Measurements from ENCODE around the gene CFAP46.

Gene CFAP46

DNA sequence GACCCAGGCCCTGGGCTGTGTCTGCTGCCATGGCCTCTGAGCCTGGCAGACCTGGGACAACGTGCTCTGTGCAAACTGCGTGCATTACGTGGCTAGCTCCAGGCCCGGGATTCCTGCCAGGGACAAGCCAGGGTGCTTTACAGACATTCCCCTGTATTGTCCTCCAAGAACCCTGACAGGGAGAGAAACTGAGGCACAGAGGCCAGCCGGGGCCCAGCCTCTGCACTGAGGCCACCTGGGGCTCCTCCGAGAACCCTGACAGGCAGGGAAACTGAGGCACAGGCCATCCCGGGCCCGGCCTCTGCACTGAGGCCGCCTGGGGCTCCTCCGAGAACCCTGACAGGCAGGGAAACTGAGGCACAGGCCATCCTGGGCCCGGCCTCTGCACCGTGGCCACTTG is 64.9 kb downstream of the CFAP46 start:
- H3K4me3 Mint-ChIP-seq: no peak overlapping the region
- no peaks in the 10 kb centered on the region for H3K4me1 Mint-ChIP-seq (ENCODE audit: low read depth)
- no peak overlapping the region for H3K27ac Mint-ChIP-seq
- no peaks in the 10 kb centered on the region for H3K9me3 Mint-ChIP-seq
- H3K36me3 Mint-ChIP-seq (ENCODE audit: low read depth): no peaks in the 10 kb centered on the region
- peaks cover 25% of the 10 kb centered on the region for H3K27me3 Mint-ChIP-seq

DNA sequence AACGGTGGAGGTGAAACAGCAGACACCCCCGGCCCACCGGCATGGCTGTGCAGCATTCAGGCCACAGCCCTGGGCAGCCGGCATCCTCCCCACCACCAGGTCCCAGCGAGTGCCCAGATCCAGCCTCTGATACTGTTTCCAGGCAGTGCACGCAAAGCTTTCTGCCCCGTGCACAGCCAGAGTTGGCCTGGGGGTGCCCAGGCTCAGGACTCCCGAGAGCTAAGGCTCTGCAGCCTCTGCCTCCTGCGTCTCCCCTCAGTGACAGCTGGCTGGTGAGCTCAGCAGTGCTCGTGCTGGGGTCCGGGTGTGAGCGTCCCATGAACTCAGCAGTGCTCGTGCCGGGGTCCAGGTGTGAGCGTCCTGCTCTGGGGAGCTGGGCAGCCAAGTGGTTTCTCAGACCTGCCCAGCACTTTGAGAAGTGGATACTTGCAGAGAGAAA is 65.4 kb downstream of the CFAP46 start:
- H3K4me3 Mint-ChIP-seq: no peak overlapping the region
- no peaks in the 10 kb centered on the region for H3K4me1 Mint-ChIP-seq (ENCODE audit: low read depth)
- no peaks in the 10 kb centered on the region for H3K9me3 Mint-ChIP-seq
- no peaks in the 10 kb centered on the region for H3K36me3 Mint-ChIP-seq (ENCODE audit: low read depth)
- no peak overlapping the region for H3K27ac Mint-ChIP-seq
- H3K27me3 Mint-ChIP-seq: peaks cover 25% of the 10 kb centered on the region

GRCh38 chr10:132876131-132876860 is 66.1 kb downstream of the CFAP46 start:
- Mint-ChIP-seq H3K4me3 (no peak overlapping the region), H3K27me3 (peaks cover 28% of the 10 kb centered on the region), H3K9me3 (no peaks in the 10 kb centered on the region), H3K27ac (no peak overlapping the region), H3K36me3 (ENCODE audit: low read depth) (no peaks in the 10 kb centered on the region), H3K4me1 (ENCODE audit: low read depth) (no peaks in the 10 kb centered on the region)

GRCh38 chr10:132875435-132875834 is 66.9 kb downstream of the CFAP46 start:
- Mint-ChIP-seq H3K27me3 (peaks cover 32% of the 10 kb centered on the region), H3K4me3 (no peak overlapping the region), H3K9me3 (no peaks in the 10 kb centered on the region), H3K4me1 (ENCODE audit: low read depth) (no peaks in the 10 kb centered on the region), H3K36me3 (ENCODE audit: low read depth) (no peaks in the 10 kb centered on the region), H3K27ac (no peak overlapping the region)

GRCh38 chr10:132873395-132873794 is 69.0 kb downstream of the CFAP46 start:
- no peaks in the 10 kb centered on the region for H3K9me3 Mint-ChIP-seq
- H3K36me3 Mint-ChIP-seq (ENCODE audit: low read depth): no peaks in the 10 kb centered on the region
- peaks cover 32% of the 10 kb centered on the region for H3K27me3 Mint-ChIP-seq
- no peak overlapping the region for H3K27ac Mint-ChIP-seq
- H3K4me1 Mint-ChIP-seq (ENCODE audit: low read depth): no peaks in the 10 kb centered on the region
- H3K4me3 Mint-ChIP-seq: no peak overlapping the region

- H3K36me3 Mint-ChIP-seq (ENCODE audit: low read depth): no peaks in the 10 kb centered on the region
- peaks cover 32% of the 10 kb centered on the region for H3K27me3 Mint-ChIP-seq
- H3K27ac Mint-ChIP-seq: no peak overlapping the region
- no peaks in the 10 kb centered on the region for H3K9me3 Mint-ChIP-seq
- H3K4me3 Mint-ChIP-seq: no peak overlapping the region
- no peaks in the 10 kb centered on the region for H3K4me1 Mint-ChIP-seq (ENCODE audit: low read depth)
Measured at GRCh38 chr10:132872658-132873057, 69.7 kb downstream of the CFAP46 start.

- Mint-ChIP-seq H3K4me1 (ENCODE audit: low read depth) (no peaks in the 10 kb centered on the region), H3K27me3 (peaks cover 17% of the 10 kb centered on the region), H3K36me3 (ENCODE audit: low read depth) (no peaks in the 10 kb centered on the region), H3K9me3 (no peaks in the 10 kb centered on the region), H3K27ac (no peak overlapping the region), H3K4me3 (no peak overlapping the region)
Measured at GRCh38 chr10:132870426-132870825, 71.9 kb downstream of the CFAP46 start.

DNA sequence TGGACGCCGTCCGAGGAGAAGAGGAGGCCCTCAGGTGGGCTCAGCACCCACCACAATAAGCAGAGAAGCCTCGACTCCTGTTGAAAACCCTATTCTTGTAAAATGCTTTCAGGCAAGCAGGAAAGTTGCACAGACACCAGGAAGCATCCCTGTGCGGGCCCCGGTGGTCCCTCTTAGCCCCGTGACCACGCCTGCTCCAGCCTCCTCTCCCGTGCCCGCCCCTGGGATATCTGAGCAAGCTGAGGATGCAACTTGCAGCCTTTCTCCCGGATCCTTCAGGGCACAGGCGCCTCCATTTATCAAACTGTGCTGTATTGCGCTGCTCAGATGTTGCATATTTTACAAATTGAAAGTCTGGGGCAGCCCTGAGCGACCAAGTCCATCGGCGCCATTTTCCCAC is 72.7 kb downstream of the CFAP46 start:
- H3K36me3 Mint-ChIP-seq (ENCODE audit: low read depth): no peaks in the 10 kb centered on the region
- H3K9me3 Mint-ChIP-seq: no peaks in the 10 kb centered on the region
- no peaks in the 10 kb centered on the region for H3K4me1 Mint-ChIP-seq (ENCODE audit: low read depth)
- peaks cover 14% of the 10 kb centered on the region for H3K27me3 Mint-ChIP-seq
- H3K27ac Mint-ChIP-seq: no peak overlapping the region
- H3K4me3 Mint-ChIP-seq: no peak overlapping the region

DNA sequence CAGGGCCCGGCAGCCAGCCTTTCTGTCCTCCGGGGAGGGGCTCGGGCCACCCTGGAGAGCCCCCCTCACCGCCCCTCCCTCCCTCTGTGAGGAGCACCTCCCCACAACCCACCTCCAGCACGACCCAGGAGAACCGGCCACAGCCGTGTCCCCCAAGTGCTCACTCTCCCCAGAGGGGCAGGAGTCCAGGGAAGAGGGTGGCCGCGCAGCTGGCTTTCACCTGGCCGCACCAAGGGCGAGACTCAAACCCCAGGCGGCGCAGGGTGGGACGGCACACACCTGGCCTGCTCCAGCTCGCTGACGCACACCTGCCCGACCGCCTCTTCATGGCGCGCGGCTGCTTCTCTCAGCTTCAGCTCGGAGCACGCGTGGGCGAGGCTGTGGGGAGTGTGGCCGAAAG is 73.4 kb downstream of the CFAP46 start:
- Mint-ChIP-seq H3K36me3 (ENCODE audit: low read depth) (no peaks in the 10 kb centered on the region), H3K9me3 (no peaks in the 10 kb centered on the region), H3K4me1 (ENCODE audit: low read depth) (no peaks in the 10 kb centered on the region), H3K27ac (no peak overlapping the region), H3K4me3 (no peak overlapping the region), H3K27me3 (peaks cover 13% of the 10 kb centered on the region)

DNA sequence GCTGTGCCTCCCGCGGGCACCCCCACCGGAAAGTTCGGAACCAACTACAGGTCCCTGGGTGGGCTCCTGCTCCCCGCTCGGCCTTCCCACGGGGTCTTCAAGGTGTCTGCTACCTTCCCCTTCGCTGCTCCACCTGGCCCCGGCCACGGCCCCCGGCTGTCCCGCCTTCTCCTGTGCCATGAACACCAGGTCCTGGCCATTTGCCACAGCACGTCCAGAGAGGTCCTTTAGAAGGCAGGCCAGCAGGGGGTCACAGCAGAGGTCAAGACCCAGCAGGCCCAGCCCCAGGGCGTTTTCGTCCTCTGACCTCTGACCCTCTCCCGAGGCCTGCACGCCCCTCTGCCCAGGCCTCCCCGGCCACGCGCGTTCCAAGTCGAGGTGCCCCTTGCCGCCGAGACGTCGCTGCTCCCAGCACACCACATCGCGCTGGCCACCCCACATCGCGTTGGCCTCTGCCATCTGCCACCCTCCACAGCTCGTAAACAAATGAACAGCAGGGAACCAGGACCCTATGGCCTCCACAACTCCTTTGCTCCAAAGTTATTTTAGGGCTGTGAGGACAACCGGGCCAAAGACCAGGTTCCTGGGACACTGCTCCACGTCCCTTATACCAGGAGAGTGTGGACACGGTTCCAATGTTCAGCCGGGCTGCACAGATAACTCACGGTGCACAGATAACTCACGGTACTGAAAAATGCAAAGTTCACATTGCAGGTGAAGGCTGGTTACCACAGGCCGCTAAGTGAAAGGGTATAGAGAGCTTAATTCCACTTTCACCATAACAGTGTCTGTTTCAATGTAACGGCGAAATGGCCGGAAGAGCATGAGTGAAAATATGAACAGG is 74.3 kb downstream of the CFAP46 start:
- no peaks in the 10 kb centered on the region for H3K9me3 Mint-ChIP-seq
- H3K36me3 Mint-ChIP-seq (ENCODE audit: low read depth): no peaks in the 10 kb centered on the region
- H3K27me3 Mint-ChIP-seq: peaks cover 12% of the 10 kb centered on the region
- H3K4me3 Mint-ChIP-seq: no peak overlapping the region
- no peak overlapping the region for H3K27ac Mint-ChIP-seq
- H3K4me1 Mint-ChIP-seq (ENCODE audit: low read depth): no peaks in the 10 kb centered on the region

GRCh38 chr10:132866601-132867381 is 75.6 kb downstream of the CFAP46 start:
- peaks cover 12% of the 10 kb centered on the region for H3K27me3 Mint-ChIP-seq
- no peaks in the 10 kb centered on the region for H3K36me3 Mint-ChIP-seq (ENCODE audit: low read depth)
- no peak overlapping the region for H3K4me3 Mint-ChIP-seq
- H3K4me1 Mint-ChIP-seq (ENCODE audit: low read depth): no peaks in the 10 kb centered on the region
- no peak overlapping the region for H3K27ac Mint-ChIP-seq
- no peaks in the 10 kb centered on the region for H3K9me3 Mint-ChIP-seq

DNA sequence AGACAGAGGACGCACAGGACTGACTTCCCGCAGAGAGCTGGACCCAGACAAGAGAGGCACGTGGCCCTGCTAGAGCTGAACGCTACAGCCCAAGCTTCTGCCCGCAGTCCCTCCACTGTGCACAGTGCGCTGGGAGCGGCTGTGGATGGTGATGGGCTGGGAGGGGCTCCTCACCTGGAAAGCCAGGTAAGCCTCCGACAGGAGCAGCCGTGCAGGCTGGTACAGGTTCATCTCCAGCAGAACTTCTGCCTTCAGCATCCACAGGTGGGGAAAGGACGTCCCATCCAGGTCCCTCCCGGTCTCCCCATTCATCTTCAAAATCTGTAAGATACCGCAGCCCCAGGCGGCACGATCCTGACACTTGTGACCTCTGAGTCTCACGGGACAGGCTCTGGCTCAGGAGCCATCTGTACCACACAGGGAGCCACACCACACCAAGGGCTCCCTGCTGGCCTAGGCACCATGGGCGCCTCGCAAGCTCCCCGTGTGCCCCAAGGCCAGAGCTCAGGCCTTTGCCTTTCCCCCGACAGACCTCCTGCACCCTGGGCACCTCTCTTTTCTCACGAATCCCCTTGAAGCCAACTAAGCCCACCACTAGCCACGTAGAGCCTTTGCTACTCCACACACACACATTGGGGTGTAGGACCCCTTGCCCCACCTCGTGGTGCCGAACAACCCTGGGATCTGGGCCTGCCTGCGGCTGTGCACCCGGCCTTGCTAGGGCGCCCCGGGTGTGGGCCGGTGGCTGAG is 76.3 kb downstream of the CFAP46 start:
- H3K4me3 Mint-ChIP-seq: no peak overlapping the region
- H3K36me3 Mint-ChIP-seq (ENCODE audit: low read depth): no peaks in the 10 kb centered on the region
- no peaks in the 10 kb centered on the region for H3K4me1 Mint-ChIP-seq (ENCODE audit: low read depth)
- no peak overlapping the region for H3K27ac Mint-ChIP-seq
- no peaks in the 10 kb centered on the region for H3K9me3 Mint-ChIP-seq
- H3K27me3 Mint-ChIP-seq: peaks cover 5% of the 10 kb centered on the region

DNA sequence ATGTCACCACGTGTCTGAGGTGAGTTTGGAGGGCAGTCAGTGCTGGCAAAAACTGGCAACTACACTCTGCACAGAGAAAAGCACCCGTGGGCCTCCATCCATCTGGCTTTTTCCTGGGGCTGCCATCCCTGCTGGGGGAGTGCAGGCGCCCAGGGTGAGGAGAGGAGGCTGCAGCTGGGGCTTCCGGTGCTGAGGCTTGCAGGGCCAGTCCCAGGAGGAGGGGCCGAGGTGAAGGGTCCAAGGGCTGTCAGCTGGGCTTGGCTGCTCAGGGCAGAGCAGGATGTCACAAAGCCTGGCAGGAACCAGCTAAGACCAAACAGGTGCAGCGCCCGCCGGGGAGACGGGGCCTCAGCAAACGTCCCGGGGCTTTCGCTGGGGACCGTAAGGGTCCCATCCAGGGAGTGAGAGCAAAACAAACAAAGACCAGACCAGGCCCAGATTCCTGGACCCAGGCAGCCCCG is 77.2 kb downstream of the CFAP46 start:
- Mint-ChIP-seq H3K4me3 (no peak overlapping the region), H3K36me3 (ENCODE audit: low read depth) (no peaks in the 10 kb centered on the region), H3K4me1 (ENCODE audit: low read depth) (no peaks in the 10 kb centered on the region), H3K27ac (no peak overlapping the region), H3K9me3 (no peaks in the 10 kb centered on the region), H3K27me3 (peaks cover 5% of the 10 kb centered on the region)

Measured in stimulated activated naive CD8-positive, alpha-beta T cell treated with anti-CD3 and anti-CD28 coated beads, Interleukin-15, Interleukin-2, amounts not matched to agents 100 ng/mL and 50 ng/mL, for 24 hours (primary cell).